HFFc6 (cell line): ENCODE results near the gene RCE1. TPM values are rescaled to one million over a fixed set of nuclear protein-coding genes. Genes with fewer than 3 reads are reported as not detected.

ENCODE experiments used
- DNase-seq: peaks from one replicate; pipeline ENCODE4 v3.0.0-alpha.2; 2018
- H3K27ac Mint-ChIP-seq: 2 replicates; pipeline ENCODE4 v1.8.0; 2020; ENCODE audit warnings: mild to moderate bottlenecking, mixed read lengths
- H3K27me3 Mint-ChIP-seq: 2 replicates; pipeline ENCODE4 v1.8.0; 2021; ENCODE audit warnings: mild to moderate bottlenecking, moderate library complexity, mixed read lengths; ENCODE audit not compliant: insufficient read depth
- H3K36me3 Mint-ChIP-seq: 2 replicates; pipeline ENCODE4 v1.8.0; 2021; ENCODE audit warnings: low read depth, mixed read lengths
- H3K4me1 Mint-ChIP-seq: 2 replicates; pipeline ENCODE4 v1.8.0; 2020; ENCODE audit warnings: low read depth, mixed read lengths
- H3K4me3 Mint-ChIP-seq: 2 replicates; pipeline ENCODE4 v1.8.0; 2020; ENCODE audit warnings: mild to moderate bottlenecking, moderate library complexity, mixed read lengths
- H3K9me3 Mint-ChIP-seq: 2 replicates; pipeline ENCODE4 v1.8.0; 2020; ENCODE audit warnings: mild to moderate bottlenecking, mixed read lengths
- CTCF ChIP-seq: fragments of 200-600 bp; sonication (generic); IDR thresholded peaks from 2 replicates; pipeline ENCODE4 v1.5.0; 2021; ENCODE audit warnings: antibody characterized with exemption, mild to moderate bottlenecking
- total RNA-seq, 6 experiments: library from RNA; stranded (reverse); fragmentation: NEBNext Ultra II Directional; extraction: Animal tissue kit (Norgen Biotek cat#: 25700); gene quantifications; 2 replicates in 1 of 6; 3 replicates in 5 of 6; pipeline ENCODE4 v1.2.3, GENCODE V29; 2021

Gene RCE1
- total RNA-seq, 6 experiments from 2014 or later: 13.7 to 18.5 (median 16.3) TPM

GRCh38 chr11:66859686-66860448, 16.6 kb downstream of the RCE1 start:
- no peak overlapping the region for H3K27ac Mint-ChIP-seq
- H3K27me3 Mint-ChIP-seq: peaks cover 3% of the 10 kb centered on the region; the same call in 1 of the 2 replicates
- no peaks in the 10 kb centered on the region for H3K36me3 Mint-ChIP-seq
- no peak overlapping the region for H3K4me3 Mint-ChIP-seq
- DNase-seq: no peak
- H3K4me1 Mint-ChIP-seq: peaks cover 7% of the 10 kb centered on the region
- no peak for TF ChIP-seq CTCF
- no peaks in the 10 kb centered on the region for H3K9me3 Mint-ChIP-seq

DNA sequence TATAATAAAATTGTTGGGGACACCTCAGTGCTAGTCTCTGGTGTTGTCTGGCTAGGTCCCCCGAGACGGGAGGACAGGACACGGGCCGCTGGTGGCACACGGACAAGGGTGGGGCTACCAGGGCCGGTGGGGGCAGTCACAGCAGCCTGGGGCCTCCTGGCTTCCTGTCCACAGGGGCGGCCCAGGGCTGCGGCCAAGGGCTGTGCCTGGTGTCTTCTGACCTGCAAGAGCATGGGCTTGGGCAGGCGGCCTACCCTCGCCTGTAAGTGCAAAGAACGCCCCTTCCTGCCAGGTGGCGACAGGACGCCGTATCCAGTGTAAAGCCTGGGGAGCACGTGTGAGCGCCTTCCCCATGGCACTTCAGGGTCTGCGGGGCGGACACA, 17.2 kb downstream of the RCE1 start:
- no peaks in the 10 kb centered on the region for H3K36me3 Mint-ChIP-seq
- DNase-seq: no peak
- no peak for TF ChIP-seq CTCF
- no peaks in the 10 kb centered on the region for H3K9me3 Mint-ChIP-seq
- no peak overlapping the region for H3K4me3 Mint-ChIP-seq
- no peak overlapping the region for H3K27ac Mint-ChIP-seq
- H3K27me3 Mint-ChIP-seq: peaks cover 3% of the 10 kb centered on the region; the same call in 1 of the 2 replicates
- peaks cover 5% of the 10 kb centered on the region for H3K4me1 Mint-ChIP-seq

DNA sequence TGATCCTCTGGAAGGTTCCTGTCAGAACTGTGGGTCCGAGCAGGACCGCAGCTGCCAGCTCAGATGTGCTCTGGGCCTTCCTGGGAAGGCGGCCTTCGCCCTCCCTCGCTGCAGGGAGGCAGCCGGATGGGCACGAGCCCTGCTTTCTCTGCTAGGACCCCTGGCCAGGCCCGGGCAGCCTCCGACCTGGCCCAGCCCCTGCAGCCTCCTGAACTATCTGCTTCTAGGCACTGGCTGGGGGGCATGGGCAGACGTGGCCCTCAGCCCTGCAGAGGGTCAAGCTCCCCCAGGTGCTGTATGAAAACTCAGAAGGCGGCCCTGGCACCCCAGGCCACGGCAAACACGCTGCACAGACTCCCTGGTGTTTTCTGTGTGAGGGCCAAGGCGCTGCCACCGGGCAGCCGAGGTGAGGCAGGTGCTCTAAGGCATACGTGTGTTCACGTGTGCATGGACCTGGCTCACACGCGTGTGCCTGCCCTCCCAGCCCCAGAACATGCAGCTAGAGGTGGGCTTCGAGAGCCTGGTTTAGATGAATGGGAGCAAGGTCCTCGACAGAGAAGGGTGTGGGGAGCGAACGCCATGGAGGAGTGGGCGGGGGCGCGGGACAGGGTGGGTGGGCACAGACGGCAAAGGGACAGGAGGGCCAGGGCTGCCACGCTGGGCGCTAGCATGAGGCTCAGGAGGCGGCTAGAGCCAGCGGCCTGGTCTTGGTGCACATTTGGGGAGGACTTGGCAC, 18.0 kb downstream of the RCE1 start:
- DNase-seq: no peak
- no peak overlapping the region for H3K4me3 Mint-ChIP-seq
- no peak for TF ChIP-seq CTCF
- H3K36me3 Mint-ChIP-seq: no peaks in the 10 kb centered on the region
- no peak overlapping the region for H3K27ac Mint-ChIP-seq
- H3K27me3 Mint-ChIP-seq: peaks cover 3% of the 10 kb centered on the region; the same call in 1 of the 2 replicates
- H3K9me3 Mint-ChIP-seq: no peaks in the 10 kb centered on the region
- H3K4me1 Mint-ChIP-seq: no peaks in the 10 kb centered on the region

DNA sequence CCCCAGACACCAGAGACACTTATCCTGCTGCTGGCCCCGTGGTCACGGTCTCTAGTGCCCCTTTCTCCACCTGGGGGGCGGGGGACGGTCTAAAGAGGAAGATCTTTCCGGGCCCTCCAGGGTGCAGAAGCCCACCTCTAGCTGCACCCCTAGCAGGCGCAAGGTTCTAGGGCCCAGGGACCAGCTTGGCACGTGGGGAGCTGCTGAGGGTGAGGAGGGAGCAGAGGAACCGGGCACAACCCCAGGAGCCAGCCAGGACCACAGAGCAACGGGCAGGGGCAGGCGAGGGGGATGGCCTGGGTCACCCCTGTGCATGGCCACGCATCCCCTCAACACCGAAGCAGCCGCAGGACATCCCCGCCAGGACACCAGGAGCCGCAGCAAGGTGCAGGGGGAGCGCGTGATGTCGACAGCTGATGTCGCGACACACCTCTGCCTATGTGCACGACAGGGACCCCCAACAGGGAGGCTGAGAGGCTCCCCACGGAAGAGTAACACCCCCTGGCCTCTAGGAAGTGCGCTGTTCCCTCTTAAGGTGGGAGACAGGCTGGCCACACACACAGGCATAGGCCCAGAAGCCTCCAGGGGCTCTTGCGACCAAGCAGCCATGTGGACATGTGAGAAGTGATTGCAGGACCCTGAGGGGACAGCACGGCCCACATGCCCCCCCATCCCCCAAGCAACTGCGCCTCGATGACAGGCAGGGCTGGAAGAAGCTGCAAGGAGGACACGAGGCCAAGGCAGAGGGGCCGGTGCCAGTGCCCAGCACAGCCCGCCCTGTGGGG, 18.7 kb downstream of the RCE1 start:
- no peak for DNase-seq
- no peaks in the 10 kb centered on the region for H3K4me1 Mint-ChIP-seq
- no peaks in the 10 kb centered on the region for H3K36me3 Mint-ChIP-seq
- H3K4me3 Mint-ChIP-seq: no peak overlapping the region
- H3K9me3 Mint-ChIP-seq: no peaks in the 10 kb centered on the region
- peaks cover 3% of the 10 kb centered on the region; the same call in 1 of the 2 replicates for H3K27me3 Mint-ChIP-seq
- TF ChIP-seq CTCF: no peak
- no peak overlapping the region for H3K27ac Mint-ChIP-seq

GRCh38 chr11:66862559-66863037, 19.4 kb downstream of the RCE1 start:
- no peak for TF ChIP-seq CTCF
- Mint-ChIP-seq H3K27ac (no peak overlapping the region), H3K4me3 (no peak overlapping the region), H3K36me3 (no peaks in the 10 kb centered on the region), H3K9me3 (no peaks in the 10 kb centered on the region), H3K27me3 (peaks cover 3% of the 10 kb centered on the region; the same call in 1 of the 2 replicates), H3K4me1 (no peaks in the 10 kb centered on the region)
- DNase-seq: no peak
